H1 (cell line): ENCODE measurements around the gene TMEM220. TPM values are rescaled to one million over a fixed set of nuclear protein-coding genes. Genes with fewer than 3 reads are reported as not detected.

Source experiments
- ASH2L ChIP-seq: fragments of 200-600, 300-600 bp; sonication (generic); IDR thresholded peaks from one replicate; pipeline ENCODE4 v1.7.1; 2017; ENCODE audit warnings: low read length
- BRCA1 ChIP-seq: IDR thresholded peaks from 2 replicates; pipeline ENCODE4 v1.6.1; 2012; ENCODE audit warnings: low read depth, low read length, improper control_type of control experiment
- CBX5 ChIP-seq: fragments of 300-800, 300-1000 bp; sonication (generic); IDR thresholded peaks from 2 replicates; pipeline ENCODE4 v1.7.1; 2016; ENCODE audit warnings: antibody characterized with exemption, low read length, low read depth
- CEBPB ChIP-seq: IDR thresholded peaks from 2 replicates; pipeline ENCODE4 v1.6.1; 2012; ENCODE audit warnings: low read depth, low read length
- CHD1 ChIP-seq: IDR thresholded peaks from 2 replicates; pipeline ENCODE4 v1.6.1; 2012; ENCODE audit warnings: low read depth, low read length, improper control_type of control experiment
- CHD2 ChIP-seq: IDR thresholded peaks from 2 replicates; pipeline ENCODE4 v1.6.1; 2012; ENCODE audit warnings: low read length, improper control_type of control experiment
- CTBP2 ChIP-seq: IDR thresholded peaks from 2 replicates; pipeline ENCODE4 v1.7.0; 2011; ENCODE audit warnings: borderline replicate concordance, mild to moderate bottlenecking, moderate library complexity, mixed read lengths, low read length; ENCODE audit not compliant: insufficient read depth, insufficient read length
- FOSL1 ChIP-seq: IDR thresholded peaks from 2 replicates; pipeline ENCODE4 v1.6.1; 2011; ENCODE audit warnings: mild to moderate bottlenecking, low read depth, low read length, moderate library complexity; ENCODE audit not compliant: insufficient read depth
- GABPA ChIP-seq: IDR thresholded peaks from 2 replicates; pipeline ENCODE4 v1.6.1; 2011; ENCODE audit warnings: mild to moderate bottlenecking, low read length, moderate library complexity, borderline replicate concordance; ENCODE audit not compliant: insufficient read depth
- HDAC6 ChIP-seq: IDR thresholded peaks from one replicate; pipeline ENCODE4 v1.7.1; 2012; ENCODE audit warnings: low read depth, mild to moderate bottlenecking, inconsistent platforms, low read length, moderate library complexity
- JUN ChIP-seq: IDR thresholded peaks from 2 replicates; pipeline ENCODE4 v1.6.1; 2011; ENCODE audit warnings: low read depth, mild to moderate bottlenecking, improper control_type of control experiment, low read length
- KDM4A ChIP-seq: IDR thresholded peaks from one replicate; pipeline ENCODE4 v1.7.1; 2012; ENCODE audit warnings: low read depth, mild to moderate bottlenecking, moderate library complexity, low read length, inconsistent platforms; ENCODE audit not compliant: severe bottlenecking
- KDM5A ChIP-seq: fragments of 200-600 bp; IDR thresholded peaks from 2 replicates; pipeline ENCODE4 v1.7.1; 2012; ENCODE audit warnings: mild to moderate bottlenecking, low read length, inconsistent platforms, mixed read lengths
- MAFK ChIP-seq: IDR thresholded peaks from 2 replicates; pipeline ENCODE4 v1.6.1; 2012; ENCODE audit warnings: low read depth, mild to moderate bottlenecking, improper control_type of control experiment, low read length
- NANOG ChIP-seq: IDR thresholded peaks from 2 replicates; pipeline ENCODE4 v1.6.1; 2011; ENCODE audit warnings: low read length, low read depth, mild to moderate bottlenecking, inconsistent platforms; ENCODE audit not compliant: insufficient read depth, poor library complexity, severe bottlenecking
- PHF8 ChIP-seq: fragments of 200-600 bp; sonication (generic); conservative IDR thresholded peaks from 2 replicates; pipeline ENCODE4 v1.7.1; 2012; ENCODE audit warnings: low read depth, mild to moderate bottlenecking, inconsistent platforms, low read length, moderate library complexity
- RBBP5 ChIP-seq: IDR thresholded peaks from 2 replicates; pipeline ENCODE4 v1.7.1; 2012; ENCODE audit warnings: low read depth, mild to moderate bottlenecking, inconsistent platforms, low read length, moderate library complexity, borderline replicate concordance
- RFX5 ChIP-seq: IDR thresholded peaks from 2 replicates; pipeline ENCODE4 v1.6.1; 2011; ENCODE audit warnings: low read depth, low read length, improper control_type of control experiment, borderline replicate concordance
- RNF2 ChIP-seq: fragments of 200-900, 300-1000 bp; sonication (generic); IDR thresholded peaks from 2 replicates; pipeline ENCODE4 v1.7.1; 2016; ENCODE audit warnings: borderline replicate concordance, low read depth, mild to moderate bottlenecking, antibody characterized with exemption, low read length; ENCODE audit not compliant: poor library complexity, severe bottlenecking; ENCODE audit errors: missing control alignments
- SAP30 ChIP-seq: fragments of 300-600 bp; sonication (generic); IDR thresholded peaks from 2 replicates; pipeline ENCODE4 v1.7.1; 2012; ENCODE audit warnings: low read length, moderate library complexity, mild to moderate bottlenecking, inconsistent platforms; ENCODE audit not compliant: insufficient read depth, insufficient replicate concordance
- SIX5 ChIP-seq: IDR thresholded peaks from 2 replicates; pipeline ENCODE4 v1.6.1; 2011; ENCODE audit warnings: mild to moderate bottlenecking, low read depth, low read length
- SP1 ChIP-seq: IDR thresholded peaks from 2 replicates; pipeline ENCODE4 v1.6.1; 2011; ENCODE audit warnings: low read depth, low read length
- TAF1 ChIP-seq: IDR thresholded peaks from 2 replicates; pipeline ENCODE4 v1.6.1; 2011; ENCODE audit warnings: mild to moderate bottlenecking, low read depth, low read length
- TBP ChIP-seq: IDR thresholded peaks from 2 replicates; pipeline ENCODE4 v1.6.1; 2011; ENCODE audit warnings: low read depth, low read length, improper control_type of control experiment
- TCF12 ChIP-seq: IDR thresholded peaks from 2 replicates; pipeline ENCODE4 v1.6.1; 2011; ENCODE audit warnings: low read depth, mild to moderate bottlenecking, low read length
- ZNF274 ChIP-seq: IDR thresholded peaks from 2 replicates; pipeline ENCODE4 v1.7.0; 2012; ENCODE audit warnings: low read length, borderline replicate concordance; ENCODE audit errors: extremely low read depth
- polyA plus RNA-seq, 7 experiments: library from polyadenylated mRNA; depleted of rRNA in 3 of 7; stranded (reverse) in 5 of 7; unstranded in 2 of 7; fragments of >200 nt in 5 of 7; fragments of 200-250 nt in 2 of 7; gene quantifications; 1 replicate in 5 of 7; 2 replicates in 1 of 7; 4 replicates in 1 of 7; pipeline versions ENCODE4 v1.2.1 to v1.2.3, GENCODE V29; 2011 to 2013; ENCODE audit warnings: missing spikeins in 2 of 7, mixed read lengths in 2 of 7
- total RNA-seq: library from RNA; stranded (reverse); fragmentation: NEBNext Ultra II Directional; extraction: Animal tissue kit (Norgen Biotek cat#: 25700); gene quantifications from 2 replicates; pipeline ENCODE4 v1.2.1, GENCODE V29; 2021
- TF ChIP-seq, protein P1 (sequence below): IDR thresholded peaks from 2 replicates; pipeline ENCODE4 v1.6.1; 2012; ENCODE audit warnings: inconsistent platforms

The TMEM220 gene
- total and polyA plus RNA-seq, 2 of the 8 experiments (the other 6 are each of a cell fraction or from before 2014, with no cell fraction given): 3.8 to 4.1 TPM

- TF ChIP-seq RBBP5 (no peak), CHD2 (no peak), CEBPB (no peak), SAP30 (no peak), KDM4A (no peak), JUN (no peak), ASH2L (no peak), TCF12 (no peak), RFX5 (no peak), SIX5 (no peak), CBX5 (no peak), CHD1 (no peak), TBP (no peak), GABPA (no peak), CTBP2 (no peak), ZNF274 (no peak), KDM5A (no peak), PHF8 (no peak), SP1 (0 out of 2 replicates have a peak, but pooled peaks have one; percentile 23), HDAC6 (no peak), RNF2 (no peak), NANOG (no peak), MAFK (no peak), FOSL1 (no peak), TAF1 (no peak), BRCA1 (no peak)
- TF ChIP-seq, protein P1, sequence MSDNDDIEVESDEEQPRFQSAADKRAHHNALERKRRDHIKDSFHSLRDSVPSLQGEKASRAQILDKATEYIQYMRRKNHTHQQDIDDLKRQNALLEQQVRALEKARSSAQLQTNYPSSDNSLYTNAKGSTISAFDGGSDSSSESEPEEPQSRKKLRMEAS: no peak
Measured at GRCh38 chr17:10754109-10754508, 24.3 kb upstream of the TMEM220 start (continued).
